Measurements from ENCODE around the gene MOB1A. TPM values are rescaled to one million over a fixed set of nuclear protein-coding genes. Genes with fewer than 3 reads are reported as not detected.

The MOB1A gene
- total RNA-seq, 1 experiment from 2014 or later: 95.1 TPM

GRCh38 chr2:74104839-74105238 is 73.8 kb downstream of the MOB1A start:
- no peak for DNase-seq
- H4K5ac ChIP-seq (ENCODE audit: insufficient read length, low read depth, low read length): no peak overlapping the region
- H3K4me1 ChIP-seq (ENCODE audit: insufficient read depth, low read length): no peaks in the 10 kb centered on the region; the same call in 1 of the 2 replicates
- H3K27me3 ChIP-seq (ENCODE audit: insufficient read depth, low read length): no peaks in the 10 kb centered on the region
- H3K36me3 Mint-ChIP-seq (ENCODE audit: insufficient read depth in 1 of 3, low read depth in 3 of 3): peaks cover 12 to 24% (median 20%) of the 10 kb centered on the region in 3 experiments; a peak in 6 of 7 replicates
- no peak overlapping the region for H3K4me2 ChIP-seq (ENCODE audit: insufficient read depth, insufficient read length, low read length)
- H3K9ac ChIP-seq (ENCODE audit: extremely low read depth, insufficient read length, low read length): no peak overlapping the region
- H3K23me2 ChIP-seq (ENCODE audit: insufficient read length, low read depth, low read length, poor library complexity, severe bottlenecking): no peaks in the 10 kb centered on the region
- no peak overlapping the region for H3K27ac ChIP-seq (ENCODE audit: insufficient read length, low read depth, low read length)
- H3K14ac ChIP-seq (ENCODE audit: insufficient read depth, low read length): no peak overlapping the region
- H4K20me1 ChIP-seq (ENCODE audit: control insufficient read depth, insufficient read depth, insufficient read length): no peaks in the 10 kb centered on the region
- peak overlapping the region in 1 of 3 experiments; percentile 62; a peak in 1 of 7 replicates for H3K27ac Mint-ChIP-seq
- H4K91ac ChIP-seq (ENCODE audit: insufficient read length, low read depth, low read length): no peak overlapping the region
- peaks cover 25 to 27% of the 10 kb centered on the region in 2 experiments for H3K4me1 Mint-ChIP-seq
- no peak overlapping the region for H2AFZ ChIP-seq (ENCODE audit: low read length)
- H2AK5ac ChIP-seq (ENCODE audit: insufficient read length, low read length): no peak overlapping the region
- H2BK20ac ChIP-seq (ENCODE audit: low read depth, low read length, poor library complexity, severe bottlenecking): no peak overlapping the region
- H3K4me3 Mint-ChIP-seq: no peak overlapping the region
- H2BK5ac ChIP-seq (ENCODE audit: insufficient read length, low read length): no peak overlapping the region
- TF ChIP-seq CTCF (conservative IDR thresholded peaks at IDR 0.05): no peak
- no CpG with 5 or more reads among the region's 7 CpGs for WGBS (ENCODE audit: extremely low coverage, insufficient read length, low lambda C conversion rate)
- no peaks in the 10 kb centered on the region for H3K9me3 ChIP-seq (ENCODE audit: control insufficient read depth, low read depth, low read length)
- no peaks in the 10 kb centered on the region for H3K79me2 ChIP-seq (ENCODE audit: insufficient read depth, low read length)
- no peak overlapping the region for H2BK12ac ChIP-seq (ENCODE audit: insufficient read length, low read depth, low read length)
- H2BK120ac ChIP-seq (ENCODE audit: low read depth, low read length, poor library complexity, severe bottlenecking): no peak overlapping the region
- no peak overlapping the region for H2BK15ac ChIP-seq (ENCODE audit: low read depth, low read length)
- no peaks in the 10 kb centered on the region for H3K79me1 ChIP-seq (ENCODE audit: insufficient read depth, low read depth, low read length, poor library complexity, severe bottlenecking)
- H3K27me3 Mint-ChIP-seq (ENCODE audit: low read depth): no peaks in the 10 kb centered on the region
- no peak overlapping the region for H3K18ac ChIP-seq (ENCODE audit: insufficient read length, low read depth, low read length)
- H3K56ac ChIP-seq (ENCODE audit: insufficient read length, low read depth, low read length): no peak overlapping the region
- no peak overlapping the region for H3K23ac ChIP-seq (ENCODE audit: insufficient read length, low read depth, low read length)
- no peaks in the 10 kb centered on the region for H3K9me3 Mint-ChIP-seq
- H3T11ph ChIP-seq (ENCODE audit: low read length): no peak overlapping the region
- H3K4ac ChIP-seq (ENCODE audit: low read depth, low read length): no peak overlapping the region
- no peak overlapping the region for H4K8ac ChIP-seq (replicated peaks; ENCODE audit: insufficient read length, low read depth, low read length)

All from H9 (cell line).